ENCODE measurements around the gene VPS37B. TPM values are rescaled to one million over a fixed set of nuclear protein-coding genes. Genes with fewer than 3 reads are reported as not detected.

Gene VPS37B
- total and polyA plus RNA-seq, 2 experiments from 2014 or later, result 31.7 to 47.3 TPM

DNA sequence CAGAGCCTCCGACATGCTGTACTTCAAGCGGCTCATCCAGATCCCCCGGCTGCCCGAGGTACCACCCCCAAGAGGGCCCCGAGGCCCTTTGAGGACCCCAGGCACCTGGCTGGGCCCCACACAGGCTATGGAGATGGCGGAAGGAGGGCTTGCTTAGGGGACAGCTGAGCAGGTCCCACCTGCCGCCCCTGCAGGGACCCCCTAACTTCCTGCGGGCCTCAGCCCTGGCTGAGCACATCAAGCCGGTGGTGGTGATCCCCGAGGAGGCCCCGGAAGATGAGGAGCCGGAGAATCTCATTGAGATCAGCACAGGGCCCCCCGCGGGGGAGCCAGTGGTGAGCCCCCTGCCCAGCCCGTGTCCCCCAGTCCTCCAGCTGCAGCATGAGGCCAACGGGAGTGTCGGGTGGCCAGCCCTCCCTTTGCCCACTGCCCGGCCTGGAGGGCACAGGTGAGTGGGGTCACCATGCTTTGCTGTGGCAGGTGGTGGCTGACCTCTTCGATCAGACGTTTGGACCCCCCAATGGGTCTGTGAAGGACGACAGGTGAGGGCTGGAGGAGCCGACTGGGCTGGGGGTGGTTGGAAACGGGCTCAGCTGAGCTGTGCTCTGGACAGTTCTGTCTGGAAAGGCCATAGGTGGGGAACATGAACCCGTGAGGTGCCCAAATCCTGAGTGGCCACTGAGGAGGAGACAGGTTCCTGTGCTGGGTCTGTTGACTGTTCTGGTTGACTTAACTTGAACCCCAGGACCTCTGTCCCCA is 40.7 kb downstream of the VPS37B start:
- H3K36me3 ChIP-seq, result no peaks in the 10 kb centered on the region
- H3K9me3 ChIP-seq (ENCODE audit: low read depth), result no peaks in the 10 kb centered on the region
- peaks cover 11% of the 10 kb centered on the region for H3K4me1 ChIP-seq (ENCODE audit: low read depth)
- H3K27ac ChIP-seq, result no peak overlapping the region
- no peak for TF ChIP-seq CTCF (IDR thresholded peaks at IDR 0.05; ENCODE audit: low read depth, low read length)
- H3K4me3 ChIP-seq, result no peak overlapping the region
- DNase-seq (ENCODE audit: low read depth in 1 of 2, low spot score in 1 of 2), result no peak
- no peaks in the 10 kb centered on the region for H3K27me3 ChIP-seq

GRCh38 chr12:122854554-122854953 is 41.4 kb downstream of the VPS37B start:
- H3K36me3 ChIP-seq, result no peaks in the 10 kb centered on the region
- no peak for DNase-seq (ENCODE audit: low read depth in 1 of 2, low spot score in 1 of 2)
- no peaks in the 10 kb centered on the region for H3K27me3 ChIP-seq
- TF ChIP-seq CTCF (IDR thresholded peaks at IDR 0.05; ENCODE audit: low read depth, low read length), result no peak
- H3K4me3 ChIP-seq, result no peak overlapping the region
- no peaks in the 10 kb centered on the region for H3K9me3 ChIP-seq (ENCODE audit: low read depth)
- H3K27ac ChIP-seq, result no peak overlapping the region
- H3K4me1 ChIP-seq (ENCODE audit: low read depth), result peaks cover 11% of the 10 kb centered on the region

GRCh38 chr12:122853582-122854245 is 42.2 kb downstream of the VPS37B start:
- Histone ChIP-seq H3K27me3 (no peaks in the 10 kb centered on the region), H3K4me3 (no peak overlapping the region), H3K27ac (no peak overlapping the region), H3K36me3 (no peaks in the 10 kb centered on the region), H3K4me1 (ENCODE audit: low read depth) (peaks cover 11% of the 10 kb centered on the region), H3K9me3 (ENCODE audit: low read depth) (no peaks in the 10 kb centered on the region)
- TF ChIP-seq CTCF (IDR thresholded peaks at IDR 0.05; ENCODE audit: low read depth, low read length), result no peak
- no peak for DNase-seq (ENCODE audit: low read depth in 1 of 2, low spot score in 1 of 2)

- TF ChIP-seq CTCF (IDR thresholded peaks at IDR 0.05; ENCODE audit: low read depth, low read length), result no peak
- no peaks in the 10 kb centered on the region for H3K9me3 ChIP-seq (ENCODE audit: low read depth)
- no peak overlapping the region for H3K27ac ChIP-seq
- H3K36me3 ChIP-seq, result no peaks in the 10 kb centered on the region
- no peaks in the 10 kb centered on the region for H3K27me3 ChIP-seq
- H3K4me3 ChIP-seq, result no peak overlapping the region
- H3K4me1 ChIP-seq (ENCODE audit: low read depth), result peaks cover 11% of the 10 kb centered on the region
- peak in 1 of 2 donors; percentile 65 for DNase-seq (ENCODE audit: low read depth in 1 of 2, low spot score in 1 of 2)
Observed at GRCh38 chr12:122852336-122853275, 43.3 kb downstream of the VPS37B start.

DNA sequence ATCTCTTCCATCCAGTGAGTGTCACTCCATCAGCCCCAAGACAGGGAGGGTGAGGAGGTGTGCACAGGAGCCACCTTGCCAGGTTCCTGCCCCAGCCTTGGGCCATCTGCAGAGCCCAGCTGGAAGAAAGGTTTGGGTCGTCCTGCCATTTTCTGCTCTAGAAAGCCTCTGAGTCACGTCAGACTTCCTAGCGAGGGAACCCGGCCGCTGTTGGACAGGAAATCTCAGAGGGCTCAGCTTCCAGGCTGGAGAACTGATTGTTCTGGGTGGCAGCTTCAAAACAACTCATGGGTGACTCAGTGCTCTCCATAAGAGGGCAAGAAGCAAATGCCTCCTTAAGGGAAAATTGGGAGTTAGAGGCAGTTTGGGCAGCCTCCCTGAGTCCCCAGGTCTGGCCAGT is 44.1 kb downstream of the VPS37B start:
- Histone ChIP-seq H3K27ac (no peak overlapping the region), H3K9me3 (ENCODE audit: low read depth) (no peaks in the 10 kb centered on the region), H3K36me3 (no peaks in the 10 kb centered on the region), H3K4me3 (no peak overlapping the region), H3K4me1 (ENCODE audit: low read depth) (peaks cover 11% of the 10 kb centered on the region), H3K27me3 (no peaks in the 10 kb centered on the region)
- no peak for TF ChIP-seq CTCF (IDR thresholded peaks at IDR 0.05; ENCODE audit: low read depth, low read length)
- peak in 1 of 2 donors; percentile 85 for DNase-seq (ENCODE audit: low read depth in 1 of 2, low spot score in 1 of 2)
